GM21723 (cell line): ENCODE data around the gene WDR89.
A peak's percentile ranks its signal among the peaks of the same experiment; 100 is the strongest.
"Not testable (repeated sequence)": the region's sequence is repeated elsewhere in the genome, so short reads cannot be mapped to it uniquely, and the experiment has no call there.

ENCODE experiments used
- ATAC-seq: cut with Tn5 transposase; IDR thresholded peaks from one replicate; pipeline ENCODE4 v1.9.1; 2021; ENCODE audit warnings: mild to moderate bottlenecking, moderate library complexity; ENCODE audit not compliant: unreplicated experiment

WDR89 gene

DNA sequence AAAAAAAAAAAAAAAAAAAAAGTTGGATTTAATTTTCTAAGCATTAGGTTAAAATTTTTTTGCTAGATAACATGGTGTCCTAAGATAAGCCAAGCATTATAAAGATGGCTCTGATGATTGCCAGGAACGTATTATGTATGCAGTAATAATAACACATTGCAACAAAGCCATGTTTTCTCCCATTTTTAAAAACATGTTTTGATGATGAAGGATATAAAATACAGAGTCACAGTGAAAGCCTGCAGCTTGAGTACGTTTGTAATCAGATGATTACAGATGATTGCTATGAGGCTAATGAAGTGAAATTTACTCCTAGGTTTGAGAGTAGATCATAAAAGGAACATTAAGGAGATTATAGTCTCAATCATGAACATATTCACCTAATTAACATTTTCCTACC is 13.3 kb upstream of the WDR89 start:
- no peak for ATAC-seq

DNA sequence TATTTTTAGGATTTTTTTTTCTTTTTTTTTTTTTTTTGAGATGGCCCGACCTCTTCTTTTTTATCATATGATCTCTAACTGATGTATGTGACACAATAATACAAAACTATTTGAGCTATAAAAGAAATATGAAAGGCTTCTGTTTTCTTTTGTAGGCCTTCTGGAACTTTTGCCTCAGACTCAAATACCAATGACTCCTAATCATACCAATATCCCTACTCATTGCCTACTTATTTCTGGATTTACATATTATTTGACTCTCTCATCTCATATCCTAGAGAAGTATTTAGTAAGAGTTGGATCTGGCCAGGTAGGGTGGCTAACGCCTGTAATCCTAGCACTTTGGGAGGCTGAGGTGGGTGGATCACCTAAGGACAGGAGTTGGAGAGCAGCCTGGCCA is 12.7 kb upstream of the WDR89 start:
- ATAC-seq = no peak

DNA sequence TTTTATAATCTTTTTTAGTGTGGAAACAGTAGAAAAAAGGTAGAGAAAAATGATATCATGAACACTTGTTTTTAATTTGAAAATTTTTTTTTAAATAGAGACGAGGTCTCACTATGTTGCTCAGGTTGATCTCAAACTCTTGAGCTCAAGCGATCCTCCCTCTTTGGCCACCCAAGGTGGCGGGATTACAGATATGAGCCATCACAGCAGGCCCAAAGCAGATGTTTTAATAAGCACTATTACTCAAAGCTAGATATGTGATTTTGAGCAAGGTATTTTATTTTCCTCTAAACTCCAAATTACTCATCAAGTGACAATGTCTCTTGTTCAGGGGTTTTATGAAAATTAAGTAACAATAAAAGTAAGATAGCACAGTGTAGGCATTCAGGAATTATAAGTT is 10.7 kb upstream of the WDR89 start:
- ATAC-seq = no peak

DNA sequence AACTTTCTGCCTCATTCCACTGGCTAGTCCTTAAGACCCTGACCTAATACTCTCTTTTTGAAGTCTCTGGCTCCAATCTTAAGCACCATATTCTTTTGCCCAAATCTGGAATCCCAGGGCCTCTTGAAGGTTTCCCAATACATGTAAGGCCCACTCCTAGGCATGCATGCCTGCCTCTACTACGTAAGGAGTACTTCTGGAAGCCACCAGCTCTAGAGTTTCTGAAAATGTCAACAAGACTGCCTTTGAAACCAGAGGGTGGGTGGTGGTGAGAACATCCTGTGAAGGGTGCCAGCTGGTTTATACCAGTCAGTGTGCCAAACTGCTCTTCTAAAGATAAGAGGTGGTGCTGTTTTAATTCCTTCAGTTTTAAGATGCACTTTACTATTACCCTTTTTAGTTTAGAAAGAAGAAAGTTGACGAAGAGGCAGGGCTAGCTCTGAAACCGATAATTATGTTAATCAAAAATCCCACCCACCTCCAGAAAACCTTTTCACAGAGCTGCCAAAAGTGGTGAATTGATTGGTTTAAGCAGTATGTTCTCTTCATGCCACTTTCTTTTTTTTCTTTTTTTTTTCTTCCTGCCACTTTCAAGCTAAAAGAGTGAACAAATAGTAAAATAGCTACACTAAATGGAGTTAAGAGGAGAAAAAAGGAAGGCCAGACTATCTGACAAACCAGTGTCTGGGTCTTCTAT is 8.7 kb upstream of the WDR89 start:
- ATAC-seq = no peak

DNA sequence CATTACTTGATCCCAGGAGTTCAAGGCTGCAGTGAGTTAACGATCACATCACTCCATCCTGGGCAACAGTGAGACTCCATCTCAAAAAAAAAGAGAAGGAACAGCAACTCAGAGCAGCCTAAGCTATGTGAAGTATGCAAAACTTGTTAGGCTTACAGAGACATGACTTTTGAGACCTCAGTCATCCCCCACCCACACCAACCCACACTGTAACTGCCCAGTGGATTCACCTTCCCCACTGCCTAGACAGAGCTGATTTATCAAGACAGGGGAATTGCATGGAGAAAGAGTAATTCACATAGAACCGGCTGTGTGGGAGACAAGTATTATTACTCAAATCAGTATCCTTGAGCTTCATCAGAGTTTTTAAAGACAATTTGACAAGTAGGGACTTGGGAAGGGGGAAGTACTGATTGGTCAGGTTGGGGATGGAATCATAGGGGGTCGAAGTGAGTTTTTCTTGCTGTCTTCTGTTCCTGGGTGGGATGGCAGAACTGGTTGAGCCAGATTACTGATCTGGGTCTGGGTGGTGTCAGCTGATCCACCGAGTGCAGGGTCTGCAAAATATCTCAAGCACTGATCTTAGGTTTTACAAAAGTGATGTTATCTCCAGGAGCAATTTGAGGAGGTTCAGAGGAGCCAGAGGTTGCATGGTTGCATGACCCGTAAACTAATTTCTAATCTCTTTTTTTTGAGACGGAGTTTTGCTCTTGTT is 6.2 kb upstream of the WDR89 start:
- ATAC-seq = peak; percentile 50

DNA sequence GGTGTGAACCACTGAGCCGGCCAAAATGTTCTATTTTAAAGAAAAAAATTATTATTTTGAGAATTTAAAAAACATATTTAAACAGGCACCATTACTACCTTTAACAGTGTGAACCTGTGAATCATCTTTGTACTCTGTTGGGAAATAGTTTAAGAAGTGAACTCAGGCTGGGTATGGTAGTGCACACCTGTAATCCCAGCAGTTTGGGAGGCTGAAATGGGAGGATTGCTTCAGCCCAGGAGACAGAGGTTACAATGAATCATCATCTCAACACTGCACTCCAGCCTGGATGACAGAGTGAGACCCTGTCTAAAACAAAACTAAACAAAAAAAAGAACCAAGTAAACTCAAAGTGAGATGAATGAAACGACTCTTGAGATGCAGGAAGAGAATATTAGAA is 3.1 kb upstream of the WDR89 start:
- ATAC-seq = no peak

DNA sequence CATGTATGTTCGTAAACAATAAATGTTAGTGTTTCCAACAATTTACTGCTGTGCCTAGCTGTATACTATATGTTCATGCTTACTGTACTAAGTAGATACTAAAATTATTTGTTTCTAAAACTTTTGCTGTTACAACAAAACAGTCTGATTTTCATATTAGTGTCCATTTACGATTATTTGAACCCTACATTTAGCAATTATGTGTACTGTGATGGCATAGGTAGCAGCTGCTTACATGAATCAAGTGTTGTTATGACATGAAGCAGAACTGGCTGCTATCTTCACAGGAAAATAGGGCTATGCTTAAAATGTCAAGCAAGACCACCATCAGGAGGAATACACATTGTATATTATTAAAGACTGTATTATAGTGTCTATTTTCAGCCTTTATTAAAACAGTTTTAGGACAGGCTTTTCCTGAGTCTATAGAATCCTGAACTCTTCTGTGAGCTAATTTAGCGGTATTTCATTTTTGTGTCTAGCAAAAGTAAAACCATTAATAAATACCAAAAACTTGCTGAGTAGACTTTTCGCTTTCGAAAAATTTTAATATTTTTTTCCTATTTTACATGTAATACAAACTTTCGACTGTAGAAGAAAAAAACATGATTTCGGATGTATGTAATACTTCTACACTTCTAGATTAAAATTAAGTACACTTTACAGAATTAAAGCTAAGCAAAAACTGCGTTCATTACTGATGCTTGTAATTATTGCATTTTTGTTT is 1.1 kb upstream of the WDR89 start:
- ATAC-seq = no peak

DNA sequence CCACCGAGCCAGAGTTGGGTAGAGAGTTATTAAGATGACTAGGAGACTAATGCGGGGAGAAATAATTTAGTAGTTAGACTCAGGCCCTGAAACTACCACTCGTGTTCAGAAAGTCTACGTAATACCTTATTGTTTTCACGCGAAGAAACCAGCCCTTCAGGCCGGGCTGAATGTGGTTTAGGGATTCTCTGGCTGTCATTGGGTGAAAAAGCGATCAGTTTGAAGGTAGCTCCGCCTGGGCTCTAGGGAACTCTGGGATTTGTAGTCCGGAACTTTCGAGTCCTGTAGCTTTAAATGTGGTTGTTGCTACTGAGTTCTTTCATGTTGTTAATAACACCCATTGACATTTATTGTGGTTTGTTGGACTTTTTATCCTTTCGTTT is 549 bp upstream of the WDR89 start:
- peak; percentile 76 for ATAC-seq

DNA sequence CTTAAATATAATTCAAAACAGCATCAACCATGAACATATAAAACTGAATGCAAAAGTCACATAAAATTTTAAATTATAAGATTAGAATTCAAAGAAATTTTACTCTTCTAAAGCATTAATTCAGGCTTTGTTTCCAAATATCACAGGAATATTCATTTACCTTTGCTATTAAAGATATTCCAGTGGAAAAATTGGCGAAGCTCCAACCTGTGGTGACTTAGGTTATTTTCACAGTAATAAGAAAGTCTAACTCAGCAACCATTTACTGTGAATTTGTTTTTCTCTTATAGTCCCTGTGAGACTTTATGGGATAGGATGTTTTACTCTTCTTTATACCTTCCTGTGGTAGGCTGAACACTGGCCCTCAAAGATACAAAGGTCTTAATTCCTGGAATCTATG is 3.2 kb downstream of the WDR89 start:
- ATAC-seq = no peak

DNA sequence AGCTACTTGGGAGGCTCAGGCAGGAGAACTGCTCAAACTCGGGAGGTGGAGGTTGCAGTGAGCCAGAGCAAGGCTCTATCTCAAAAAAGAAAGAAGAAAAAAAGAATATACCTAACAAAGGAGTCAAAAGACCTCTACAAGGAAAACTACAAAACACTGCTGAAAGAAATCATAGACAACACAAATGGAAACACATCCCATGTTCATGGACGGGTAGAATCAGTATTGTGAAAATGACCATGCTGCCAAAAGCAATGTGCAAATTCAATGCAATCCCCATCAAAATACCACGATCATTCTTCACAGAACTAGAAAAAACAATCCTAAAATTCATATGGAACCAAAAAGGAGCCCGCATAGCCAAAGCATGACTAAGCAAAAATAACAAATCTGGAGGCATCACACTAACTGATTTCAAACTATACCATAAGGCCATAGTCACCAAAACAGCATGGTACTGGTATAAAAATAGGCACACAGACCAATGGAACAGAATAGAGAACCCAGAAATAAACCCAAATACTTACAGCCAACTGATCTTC is 5.5 kb downstream of the WDR89 start:
- ATAC-seq = not testable (repeated sequence)

DNA sequence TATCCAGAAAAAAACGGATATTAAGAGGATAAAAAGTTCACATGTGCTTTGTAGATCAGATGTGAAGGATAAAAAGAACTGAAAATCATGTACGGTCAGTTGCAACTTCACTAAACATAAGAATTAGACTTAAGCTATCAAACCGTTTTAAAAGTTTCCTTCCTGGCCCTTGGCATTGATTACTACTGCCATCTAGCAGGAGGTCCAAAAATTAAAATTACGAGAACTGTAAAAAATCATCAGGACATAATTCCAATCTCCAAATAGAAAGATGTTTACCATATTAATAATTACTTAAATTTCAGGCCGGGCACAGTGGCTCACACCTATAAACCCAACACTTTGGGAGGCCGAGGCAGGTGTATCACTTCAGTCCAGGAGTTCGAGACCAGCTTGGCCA is 7.9 kb downstream of the WDR89 start:
- no peak for ATAC-seq

DNA sequence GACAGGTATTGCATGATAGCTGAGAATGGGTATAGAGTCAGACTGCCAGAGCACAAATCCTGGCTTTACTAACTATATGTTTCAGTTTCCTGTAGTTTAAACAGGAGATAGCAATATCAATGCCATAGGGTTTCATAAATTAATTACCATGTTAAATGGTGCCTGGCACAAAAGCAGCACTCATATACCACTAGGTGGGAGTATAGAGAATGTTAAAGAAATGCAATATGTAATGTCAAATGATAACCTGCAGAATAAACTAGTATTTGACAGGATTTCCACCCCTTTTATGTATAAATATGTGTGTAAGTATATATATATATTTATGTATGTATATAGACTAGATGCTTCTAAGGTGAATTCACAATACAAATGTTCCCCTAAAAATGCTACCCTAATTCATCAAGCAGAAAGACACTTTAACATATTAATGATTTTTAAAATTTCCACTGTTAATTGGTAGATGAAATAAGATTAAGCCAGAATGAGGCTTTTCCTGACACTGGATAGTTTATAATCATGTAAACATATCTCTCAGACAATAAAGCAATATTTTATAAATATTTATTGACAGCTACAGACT is 8.6 kb downstream of the WDR89 start:
- ATAC-seq = no peak

DNA sequence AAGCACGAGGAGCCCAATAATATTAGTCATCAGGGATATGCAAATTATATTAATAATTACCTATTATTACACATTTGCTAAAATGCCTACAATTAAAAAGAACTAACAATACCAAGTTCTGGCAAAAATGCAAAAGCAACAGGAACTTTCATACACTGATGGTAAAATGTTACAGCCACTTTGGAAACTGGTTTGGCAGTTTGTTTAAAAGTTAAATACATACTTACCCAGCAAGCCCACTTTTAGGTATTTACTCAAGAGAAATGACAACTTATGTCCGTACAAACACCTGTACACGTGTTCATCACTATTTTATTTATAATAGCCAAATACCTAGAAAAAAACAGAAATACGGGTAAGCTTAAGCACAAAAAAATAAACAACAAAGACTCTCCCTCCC is 17.0 kb downstream of the WDR89 start:
- ATAC-seq = no peak

DNA sequence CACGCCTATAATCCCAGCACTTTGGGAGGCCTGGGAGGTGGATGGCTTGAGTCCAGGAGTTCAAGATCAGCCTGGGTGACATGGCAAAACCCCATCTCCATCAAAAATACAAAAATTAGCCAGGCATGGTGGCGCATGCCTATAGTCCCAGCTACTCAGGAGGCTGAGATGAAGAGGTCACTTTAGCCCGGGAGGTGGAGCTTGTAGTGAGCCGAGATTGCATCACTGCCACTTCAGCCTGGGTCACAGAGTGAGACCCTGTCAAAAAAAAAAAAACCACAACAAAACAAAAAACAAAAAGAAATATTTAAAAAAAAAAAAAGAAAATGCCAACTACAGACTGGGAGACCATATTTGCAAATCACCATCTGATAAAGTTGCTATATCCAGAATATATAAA is 17.5 kb downstream of the WDR89 start:
- ATAC-seq = no peak

DNA sequence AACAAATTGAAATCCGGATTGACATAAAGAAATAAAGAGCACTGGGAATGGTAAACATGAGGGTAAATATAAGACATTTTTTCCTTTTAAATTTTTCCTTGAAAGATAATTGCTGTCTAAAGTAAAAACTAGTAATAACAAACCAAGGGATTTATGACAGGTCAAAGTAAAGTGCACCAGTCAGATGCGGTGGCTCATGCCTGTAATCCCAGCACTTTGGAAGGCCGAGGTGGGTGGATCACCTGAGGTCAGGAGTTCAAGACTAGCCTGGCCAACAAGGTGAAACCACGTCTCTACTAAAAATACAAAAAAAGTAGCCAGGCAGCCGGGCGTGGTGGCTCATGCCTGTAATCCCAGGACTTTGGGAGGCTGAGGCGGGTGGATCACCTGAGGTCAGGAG is 19.7 kb downstream of the WDR89 start:
- ATAC-seq = not testable (repeated sequence)

DNA sequence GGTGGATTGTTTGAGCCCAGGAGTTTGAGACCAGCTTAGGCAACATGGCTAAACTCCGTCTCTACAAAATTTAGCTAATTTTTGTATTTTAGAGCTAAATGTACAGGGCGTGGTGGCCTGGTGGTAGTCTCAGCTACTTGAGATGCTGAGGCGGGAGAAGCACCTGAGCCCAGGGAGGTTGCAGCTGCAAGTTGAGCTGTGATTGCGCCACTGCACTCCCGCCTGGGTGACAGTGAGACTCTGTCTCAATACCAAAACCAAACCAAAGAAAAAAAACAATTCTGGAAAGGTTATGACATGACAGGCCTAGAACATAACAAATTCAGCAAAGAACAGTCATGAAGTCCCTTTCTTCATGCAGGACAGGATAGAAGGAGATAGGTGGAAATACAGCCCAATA is 25.7 kb downstream of the WDR89 start:
- ATAC-seq = no peak

DNA sequence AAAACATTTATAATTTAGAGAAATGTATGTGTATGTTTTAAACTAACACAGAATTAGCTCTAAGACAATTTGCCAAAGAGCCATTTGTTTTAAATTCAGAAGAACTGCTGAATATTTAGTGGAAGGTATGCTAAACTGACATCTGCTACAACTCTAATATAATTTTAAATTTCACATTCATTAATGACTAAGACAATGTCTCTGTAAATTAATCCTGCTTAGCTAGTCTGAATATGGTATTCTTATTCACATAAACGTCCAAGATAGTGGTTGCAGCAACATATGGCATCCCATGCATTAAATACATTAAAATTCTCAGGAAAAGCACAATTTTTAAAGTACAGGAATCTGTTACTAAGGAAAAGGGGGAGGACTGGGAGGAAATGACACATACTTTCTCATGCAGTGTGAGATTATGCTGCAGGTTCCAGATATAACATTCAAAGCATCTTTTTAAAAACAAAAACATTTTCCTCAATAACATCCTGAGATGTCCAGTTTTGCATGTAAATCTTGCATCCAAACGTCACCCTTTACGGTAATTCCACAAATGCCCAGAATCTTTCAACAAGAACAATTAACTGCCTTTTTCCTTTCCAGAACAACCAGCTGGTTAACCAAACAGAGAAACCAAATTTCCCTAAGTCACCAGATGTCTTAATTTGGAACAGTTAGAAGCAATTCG is 26.9 kb downstream of the WDR89 start:
- no peak for ATAC-seq

DNA sequence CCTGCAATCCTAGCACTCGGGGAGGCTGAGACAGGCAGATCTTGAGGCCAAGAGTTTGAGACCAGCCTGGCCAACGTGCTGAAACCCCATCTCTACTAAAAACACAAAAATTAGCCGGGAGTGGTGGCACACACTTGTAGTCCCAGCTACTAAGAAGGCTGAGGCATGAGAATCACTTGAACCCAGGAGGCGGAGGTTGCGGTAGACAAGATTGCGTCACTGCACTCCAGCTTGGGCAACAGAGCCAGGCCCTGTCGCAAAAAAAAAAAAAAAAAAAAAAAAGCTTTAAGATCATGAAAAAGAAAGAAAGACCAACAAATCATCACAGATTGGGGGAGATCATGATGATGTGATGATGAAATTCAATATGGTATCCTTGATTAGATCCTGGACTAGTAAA is 30.6 kb downstream of the WDR89 start:
- ATAC-seq = no peak

DNA sequence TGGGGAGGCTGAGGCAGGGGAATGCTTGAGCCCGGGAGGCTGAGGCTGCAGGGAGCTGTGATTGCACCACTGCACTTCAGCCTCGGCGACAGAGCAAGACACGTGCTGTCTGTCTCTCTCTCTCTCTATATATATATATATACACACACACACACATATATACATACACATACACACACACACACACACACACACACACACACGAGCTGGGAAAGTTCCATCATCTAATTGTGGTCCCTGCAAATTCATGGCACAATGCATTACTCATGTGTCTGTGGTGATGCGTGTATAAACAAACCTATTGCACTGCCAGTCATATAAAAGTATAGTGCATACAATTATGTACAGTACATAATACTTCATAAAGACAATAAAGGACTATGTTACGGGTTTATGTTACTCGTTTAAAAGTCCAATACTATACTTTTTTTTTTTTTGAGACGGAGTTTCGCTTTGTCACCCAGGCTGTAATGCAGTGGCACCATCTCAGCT is 36.6 kb downstream of the WDR89 start:
- ATAC-seq = no peak

DNA sequence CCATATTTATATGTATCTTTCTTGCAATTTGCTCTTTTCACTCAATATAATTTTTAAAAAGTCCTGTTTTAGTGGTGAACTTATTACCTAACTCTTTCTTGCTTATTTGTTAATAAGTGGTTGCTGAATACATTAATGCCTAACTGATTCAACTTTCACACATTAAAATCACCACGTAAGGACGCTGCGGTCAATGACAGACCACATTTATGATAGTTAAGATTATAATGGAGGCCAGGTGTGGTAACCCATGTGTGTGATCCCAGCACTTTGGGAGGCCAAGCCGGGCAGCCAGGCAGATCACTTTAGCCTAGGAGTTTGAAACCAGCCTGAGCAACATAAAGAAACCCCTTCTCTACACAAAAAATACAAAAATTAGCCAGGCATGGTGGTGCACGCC is 37.0 kb downstream of the WDR89 start:
- ATAC-seq = no peak

DNA sequence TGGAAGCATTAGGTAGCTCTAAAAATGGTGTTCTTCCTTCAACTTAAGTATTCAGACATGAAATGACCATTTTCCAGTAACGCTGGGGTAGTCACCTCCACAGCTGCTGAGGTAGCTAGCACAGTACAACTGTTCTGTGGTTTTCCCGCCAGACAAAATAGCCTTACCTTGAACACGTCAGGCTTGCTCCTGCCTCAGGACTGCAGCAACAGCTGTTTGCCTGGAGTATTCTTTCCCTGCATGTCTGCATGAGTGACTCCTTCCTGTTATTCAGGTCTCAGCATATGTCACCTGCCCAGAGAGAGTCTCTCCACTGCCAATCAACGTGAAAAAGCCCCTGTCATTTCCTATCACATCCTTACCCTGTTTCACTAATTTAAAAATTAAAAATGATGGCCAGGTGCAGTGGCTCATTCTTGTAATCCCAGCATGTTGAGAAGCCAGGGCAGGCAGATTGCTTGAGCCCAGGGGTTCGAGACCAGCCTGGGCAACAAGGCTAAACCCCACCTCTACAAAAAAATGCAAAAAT is 37.9 kb downstream of the WDR89 start:
- ATAC-seq = no peak
